ENCODE results near the gene COTL1.
"Not testable (repeated sequence)": the region's sequence is repeated elsewhere in the genome, so short reads cannot be mapped to it uniquely, and the experiment has no call there.

COTL1 gene

DNA sequence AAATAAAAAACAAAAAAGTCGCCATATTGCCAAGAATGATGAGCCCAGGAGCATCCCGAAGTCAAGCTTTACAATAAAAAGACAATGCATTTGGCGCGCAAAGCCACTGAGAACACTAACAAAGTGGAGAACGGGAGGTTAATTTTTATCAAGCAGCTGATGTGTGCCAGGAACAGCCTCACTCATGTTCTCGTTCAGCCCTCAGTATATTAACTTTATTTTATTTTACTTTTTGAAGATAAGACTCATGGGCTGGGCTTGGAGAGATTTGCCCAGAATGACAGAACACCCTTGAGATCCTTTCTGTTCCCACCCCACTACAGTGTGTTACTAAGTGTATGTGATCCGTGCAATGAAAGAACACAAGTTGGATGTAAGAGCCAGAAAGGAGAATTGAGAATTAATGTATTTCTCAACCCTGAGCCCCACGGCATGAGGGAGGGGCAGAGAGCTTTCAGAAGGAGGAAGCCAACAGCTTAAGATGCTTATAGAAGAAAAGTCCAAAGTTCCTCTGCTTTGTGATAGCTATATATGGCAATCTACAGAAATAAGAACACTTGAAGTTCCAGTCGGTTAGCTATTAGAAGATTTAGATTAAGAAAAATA is 48.4 kb downstream of the COTL1 start:
- DNase-seq (ENCODE audit: low spot score) = no peak

DNA sequence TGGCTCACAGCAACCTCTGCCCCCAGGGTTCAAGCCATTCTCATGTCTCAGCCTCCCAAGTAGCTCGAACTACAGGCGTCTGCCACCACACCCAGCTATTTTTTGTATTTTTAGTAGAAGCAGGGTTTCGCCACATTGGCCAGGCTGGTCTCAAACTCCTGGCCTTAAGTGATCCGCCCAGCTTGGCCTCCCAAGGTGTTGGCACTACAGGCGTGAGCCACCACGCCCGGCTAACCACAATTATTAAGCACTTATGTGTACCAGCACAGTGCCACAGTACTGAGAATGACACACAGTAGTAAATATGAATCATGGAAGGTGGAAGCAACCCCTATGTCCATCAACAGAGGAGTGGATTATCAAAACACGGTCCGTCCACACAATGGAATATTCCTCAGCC is 49.8 kb downstream of the COTL1 start:
- no peak for DNase-seq (ENCODE audit: low spot score)

DNA sequence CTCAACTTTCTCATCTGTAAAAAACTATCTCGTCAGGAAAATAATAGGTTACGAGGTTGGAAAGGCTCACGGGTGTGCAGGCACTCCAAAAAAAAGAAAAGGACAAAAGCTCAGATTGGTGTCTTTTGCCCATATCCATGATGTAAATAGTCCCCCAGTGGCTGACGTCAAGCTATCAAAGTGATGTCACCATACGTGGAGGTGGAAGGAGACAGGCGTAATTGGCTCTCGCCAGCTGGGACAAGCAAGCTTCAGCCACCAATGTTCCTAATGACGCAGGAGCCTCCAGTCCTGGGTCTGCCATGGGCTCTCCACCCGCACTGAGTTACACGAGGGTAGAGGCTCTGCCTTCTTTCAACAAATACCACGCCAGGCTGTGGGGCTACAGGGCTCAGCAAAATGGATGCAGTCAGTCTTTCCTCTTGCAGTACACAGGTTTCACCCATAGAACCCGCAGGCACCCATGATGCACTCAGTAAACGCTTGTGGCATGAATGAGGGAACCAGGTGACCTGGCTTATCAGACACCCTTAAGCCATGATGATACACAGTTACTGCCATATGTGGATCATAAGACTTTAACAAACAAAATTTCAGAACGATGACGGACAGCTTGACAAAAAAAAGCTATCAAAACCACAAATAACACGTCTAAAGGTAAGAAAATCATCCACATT is 50.5 kb downstream of the COTL1 start:
- no peak for DNase-seq (ENCODE audit: low spot score)

DNA sequence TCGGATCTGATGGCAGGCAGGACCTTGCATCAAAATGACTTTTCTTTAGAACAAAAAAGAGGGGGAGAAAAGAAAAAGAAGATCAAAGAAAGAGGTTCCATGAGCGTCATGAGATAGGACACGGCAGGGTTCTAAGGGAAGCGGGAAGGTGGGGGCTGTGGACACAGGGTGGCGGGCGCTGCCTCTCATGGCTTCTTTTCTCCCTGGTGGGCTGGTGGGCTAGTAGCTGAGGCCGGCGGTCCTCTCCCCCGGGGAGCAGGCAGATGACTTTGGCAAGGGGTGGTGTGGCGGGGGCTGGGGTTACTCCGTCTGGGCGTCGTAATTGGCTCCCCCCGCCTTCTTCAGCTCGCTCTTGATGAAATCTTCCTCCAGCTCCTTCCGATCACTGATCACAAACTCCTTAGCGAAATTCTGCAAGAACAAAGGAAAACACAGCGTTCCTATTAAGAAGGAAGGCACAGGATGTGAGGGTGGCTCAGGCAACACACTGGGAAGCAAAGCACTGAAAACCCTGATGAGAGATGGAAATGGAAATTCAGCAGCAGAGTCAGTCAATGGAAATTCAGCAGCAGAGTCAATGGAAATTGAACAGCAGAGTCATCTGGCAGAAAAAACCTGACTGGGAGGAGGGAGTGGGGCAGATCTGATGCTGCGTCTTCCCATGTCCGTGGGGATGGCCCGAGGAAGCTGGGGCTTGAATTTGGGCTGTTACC is 51.2 kb downstream of the COTL1 start:
- no peak for DNase-seq (ENCODE audit: low spot score)

DNA sequence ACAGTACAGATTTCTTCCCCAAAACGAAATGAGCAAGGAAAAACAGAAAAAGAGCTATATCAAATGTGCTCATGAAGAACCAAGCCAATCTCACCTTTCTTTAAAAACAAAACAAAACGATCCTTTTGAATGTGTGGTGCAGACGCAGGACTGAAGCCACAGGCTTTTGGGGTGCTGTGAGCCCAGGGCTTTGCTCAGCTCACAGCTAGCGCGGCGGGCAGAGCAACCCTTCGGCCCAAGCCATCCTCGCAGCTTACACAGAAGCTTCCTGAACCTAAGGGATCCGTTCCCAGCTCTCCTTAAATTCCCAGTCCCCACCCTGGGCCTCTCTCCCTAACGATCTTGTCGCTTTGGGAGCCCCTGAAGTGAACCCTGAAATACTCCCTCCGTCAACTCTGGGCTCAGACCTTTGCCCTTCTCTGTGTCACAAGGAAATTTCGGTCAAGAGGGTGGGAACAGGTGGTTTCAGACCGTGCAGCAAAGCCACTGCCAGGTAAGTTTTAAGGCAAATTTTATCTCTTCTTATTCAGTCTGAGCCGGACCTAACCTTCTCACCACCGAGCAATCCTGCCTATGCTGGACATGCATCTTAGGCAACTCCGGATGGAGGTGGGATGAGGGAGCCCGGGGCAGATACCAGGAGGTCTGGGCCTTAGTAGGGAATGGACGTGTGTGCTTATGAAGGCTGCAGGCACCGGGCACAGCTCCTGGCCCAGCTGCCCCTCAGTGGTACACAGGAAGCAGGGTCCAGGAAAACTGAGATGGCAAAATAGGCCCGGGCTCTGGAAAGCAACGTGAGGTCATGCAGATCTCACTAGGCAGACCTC is 52.0 kb downstream of the COTL1 start:
- no peak for DNase-seq (ENCODE audit: low spot score)

DNA sequence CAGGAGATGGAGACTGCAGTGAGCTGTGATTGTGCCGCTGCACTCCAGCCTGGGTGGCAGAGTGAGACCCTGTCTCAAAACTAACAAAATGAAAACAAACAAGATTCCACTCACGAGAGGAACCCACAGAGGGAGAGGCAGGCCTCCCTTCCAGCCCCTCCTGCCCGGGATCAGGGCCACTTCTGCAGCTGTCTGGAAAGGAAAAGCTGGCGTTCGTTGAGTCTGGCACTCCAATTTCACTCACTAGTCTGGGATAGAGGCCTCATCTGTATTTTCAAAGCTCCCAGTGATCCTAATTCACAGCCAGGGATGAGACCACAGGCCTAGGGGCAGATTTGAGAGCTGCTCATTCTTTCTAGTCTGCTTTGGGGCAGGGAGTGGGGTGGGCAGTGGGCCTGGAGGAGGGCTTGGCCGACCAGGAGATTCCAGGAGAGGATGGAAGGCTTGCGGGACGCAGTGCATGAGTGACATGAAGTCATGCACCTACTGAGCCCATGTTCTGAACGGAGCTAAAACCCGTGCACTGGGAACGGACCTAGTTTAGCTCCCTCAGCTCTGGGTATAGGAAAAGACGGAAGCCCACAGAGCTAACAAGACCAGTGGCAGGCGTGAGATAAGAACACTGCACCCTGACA is 54.0 kb downstream of the COTL1 start:
- no peak for DNase-seq (ENCODE audit: low spot score)

DNA sequence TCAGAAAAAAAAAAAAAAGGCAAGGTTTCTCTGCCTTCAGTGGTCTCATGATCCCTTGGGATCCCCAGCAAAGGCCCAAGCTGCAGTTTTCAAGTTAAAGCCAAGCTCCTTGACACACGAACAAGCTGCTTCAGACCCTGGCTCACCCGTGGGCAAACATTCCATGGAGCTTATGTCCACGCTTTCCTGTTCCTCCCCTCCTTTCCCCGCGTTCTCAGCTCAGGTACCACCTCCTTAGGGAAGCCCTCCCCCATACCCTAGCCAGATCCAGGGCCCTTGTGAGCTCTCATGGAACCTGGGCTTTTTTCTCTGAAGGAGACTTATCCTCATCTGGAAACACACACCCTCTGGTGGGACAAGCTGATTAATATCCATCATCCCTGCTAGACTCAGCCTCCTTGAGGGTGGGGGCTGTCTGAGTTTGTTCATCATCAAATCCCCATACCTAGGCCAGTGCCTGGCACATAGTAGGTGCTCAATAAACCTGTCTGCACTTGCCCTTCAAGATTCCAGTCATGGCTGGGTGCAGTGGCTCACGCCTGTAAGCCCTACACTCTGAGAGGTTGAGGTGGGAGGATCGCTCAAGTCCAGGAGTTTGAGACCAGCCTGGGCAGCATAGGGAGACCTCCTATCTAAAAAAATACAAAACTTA is 54.7 kb downstream of the COTL1 start:
- DNase-seq (ENCODE audit: low spot score) = no peak

DNA sequence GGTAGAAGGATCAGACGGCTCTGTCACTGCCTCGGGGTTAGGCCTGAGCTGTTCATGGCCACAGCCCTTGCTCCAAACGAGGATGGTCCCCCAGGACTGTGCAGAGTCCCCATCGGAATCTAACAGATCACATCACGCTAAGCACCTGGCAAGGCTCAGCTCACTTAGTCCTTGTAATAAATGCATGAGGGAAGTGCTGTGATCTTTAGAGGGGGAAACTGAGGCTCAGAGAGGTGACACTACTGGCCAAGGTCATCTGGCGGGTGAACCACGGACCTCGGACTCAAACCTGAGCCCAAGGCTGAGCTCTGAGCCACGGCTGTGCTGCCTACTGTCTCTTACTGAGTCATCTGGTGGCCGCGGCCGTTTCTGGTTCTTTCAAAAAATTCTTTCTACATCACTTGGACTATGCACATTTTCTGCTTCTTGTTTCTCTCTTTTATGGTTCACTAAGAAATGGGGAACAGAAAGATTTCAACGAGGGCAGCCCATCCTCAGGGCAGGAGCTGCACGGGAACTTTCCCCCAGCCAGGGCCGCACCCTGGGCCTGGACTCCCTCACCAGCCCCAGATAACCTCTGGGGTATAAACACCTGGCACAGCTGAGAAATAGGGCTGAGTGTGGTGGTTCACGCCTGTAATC is 55.6 kb downstream of the COTL1 start:
- DNase-seq (ENCODE audit: low spot score) = no peak

DNA sequence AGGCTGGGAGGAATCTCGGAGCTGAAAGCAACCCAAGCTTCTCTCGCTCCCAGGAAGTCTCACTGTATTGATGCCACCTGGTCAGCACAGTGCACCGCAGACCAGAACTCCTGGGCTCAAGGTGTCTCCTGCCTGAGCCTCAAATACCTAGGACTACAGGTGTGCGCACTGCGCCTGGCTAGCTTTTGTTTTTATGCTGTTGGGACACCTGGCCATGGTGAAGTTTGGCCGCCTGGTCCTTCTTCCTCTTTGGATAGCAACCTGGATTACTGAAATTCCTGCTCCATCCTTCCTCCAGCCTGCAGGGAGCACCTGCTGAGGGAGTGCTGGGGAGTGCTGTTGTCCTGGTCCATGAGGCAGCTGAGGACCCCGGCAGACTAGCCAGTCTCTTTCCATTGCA is 56.6 kb downstream of the COTL1 start:
- DNase-seq (ENCODE audit: low spot score) = no peak

DNA sequence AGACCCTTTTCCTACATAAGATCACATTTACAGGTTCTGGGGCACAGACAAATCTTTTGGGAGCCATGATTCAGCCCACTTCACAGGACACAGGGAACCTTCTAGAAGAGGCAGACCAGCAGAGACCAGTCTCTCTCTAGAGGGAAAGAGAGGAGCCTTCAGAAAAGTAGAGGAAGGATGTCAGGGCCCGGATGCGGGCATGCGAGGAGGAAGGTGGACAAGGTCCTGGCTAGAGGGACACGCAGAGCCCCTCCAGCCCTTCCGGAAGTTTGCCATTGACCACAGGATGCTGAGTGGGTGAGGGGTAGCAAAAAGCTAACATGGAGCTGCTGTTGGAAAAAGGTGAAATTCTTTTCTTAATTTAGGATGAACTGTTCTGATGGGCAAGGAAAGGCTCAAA is 57.6 kb downstream of the COTL1 start:
- no peak for DNase-seq (ENCODE audit: low spot score)

DNA sequence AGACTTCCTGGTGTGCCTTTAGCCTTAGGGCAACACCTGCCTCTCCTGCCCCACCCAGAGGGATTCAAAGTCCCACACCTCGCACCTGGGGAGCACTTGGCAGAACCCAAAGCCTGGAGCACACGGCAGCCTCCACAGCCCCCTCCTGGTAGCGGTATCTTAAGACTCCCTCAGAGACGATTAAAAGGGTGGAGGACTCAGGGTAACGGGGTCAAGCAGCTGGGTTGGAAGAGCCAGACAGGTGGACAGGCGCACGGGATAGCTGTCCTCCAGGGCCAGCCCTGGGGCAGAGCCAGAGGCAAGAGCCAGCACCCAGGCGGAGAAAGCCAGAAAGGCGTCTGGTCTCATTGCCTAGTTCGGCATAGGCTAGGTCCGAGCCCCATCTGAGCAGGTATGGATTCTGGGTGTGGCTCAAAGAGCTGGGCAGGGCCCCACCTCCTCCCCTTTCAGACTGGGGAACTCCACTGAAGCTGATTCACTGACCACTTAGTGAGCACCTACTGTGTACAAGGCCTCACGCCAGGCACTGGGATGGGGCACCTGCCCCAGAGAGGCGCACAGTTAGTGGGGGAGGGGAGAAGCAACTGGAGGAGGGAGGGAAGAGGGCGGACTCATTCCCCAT is 58.5 kb downstream of the COTL1 start:
- no peak for DNase-seq (ENCODE audit: low spot score)

DNA sequence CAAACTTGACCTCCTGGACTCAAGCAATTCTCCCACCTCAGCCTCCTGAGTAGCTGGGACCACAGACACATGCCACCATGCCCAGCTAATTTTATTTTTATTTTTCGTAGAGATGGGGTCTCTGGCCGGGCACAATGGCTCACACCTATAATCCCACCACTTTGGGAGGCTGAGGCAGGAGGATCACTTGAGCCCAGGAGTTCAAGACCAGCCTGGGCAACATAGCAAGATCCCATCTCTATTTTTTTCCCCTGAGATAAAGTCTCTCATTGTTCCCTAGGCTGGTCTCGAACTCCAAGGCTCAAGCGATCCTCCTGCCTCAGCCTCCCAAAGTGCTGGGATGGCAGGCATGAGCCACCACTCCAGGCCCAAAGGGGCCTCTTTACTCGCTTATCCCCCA is 59.0 kb downstream of the COTL1 start:
- DNase-seq (ENCODE audit: low spot score) = not testable (repeated sequence)

DNA sequence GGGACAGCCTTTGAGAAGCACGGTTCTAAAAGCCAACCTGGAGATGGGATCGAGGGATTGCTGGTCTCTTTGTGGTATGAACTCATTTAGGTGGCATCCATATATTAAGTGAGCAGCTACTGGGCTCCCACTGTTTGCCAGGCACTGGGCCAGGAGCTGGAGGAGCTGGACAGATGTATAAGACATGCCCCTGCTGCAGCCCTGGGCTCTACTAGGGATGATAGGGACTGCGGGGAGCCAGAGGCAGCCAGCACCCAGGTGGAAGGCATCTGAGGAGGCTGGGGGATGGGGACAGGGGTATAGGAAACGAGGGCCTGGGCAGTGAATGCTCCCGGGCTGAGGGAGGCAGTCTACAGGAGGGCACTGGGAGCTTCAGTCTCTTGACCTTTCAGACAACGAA is 60.4 kb downstream of the COTL1 start:
- DNase-seq (ENCODE audit: low spot score) = no peak

DNA sequence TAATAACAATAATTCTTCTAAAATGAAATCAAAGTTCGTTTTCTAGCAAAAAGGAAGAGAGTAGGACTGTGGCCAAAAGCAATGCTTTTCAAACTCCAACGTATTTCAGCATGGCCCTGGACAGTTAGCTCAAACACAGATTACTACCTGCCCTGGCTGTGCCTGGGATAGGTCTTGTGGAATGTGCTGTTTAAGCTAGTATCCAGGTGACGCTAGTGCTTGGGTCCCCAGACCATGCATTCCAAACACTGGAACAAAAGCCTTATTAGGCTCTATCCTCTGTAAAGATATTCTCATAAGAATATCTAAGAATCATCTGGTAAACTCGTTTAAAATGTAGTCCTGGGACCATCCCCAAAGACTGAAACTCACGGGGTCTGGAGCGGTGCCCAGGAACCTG is 60.8 kb downstream of the COTL1 start:
- no peak for DNase-seq (ENCODE audit: low spot score)

DNA sequence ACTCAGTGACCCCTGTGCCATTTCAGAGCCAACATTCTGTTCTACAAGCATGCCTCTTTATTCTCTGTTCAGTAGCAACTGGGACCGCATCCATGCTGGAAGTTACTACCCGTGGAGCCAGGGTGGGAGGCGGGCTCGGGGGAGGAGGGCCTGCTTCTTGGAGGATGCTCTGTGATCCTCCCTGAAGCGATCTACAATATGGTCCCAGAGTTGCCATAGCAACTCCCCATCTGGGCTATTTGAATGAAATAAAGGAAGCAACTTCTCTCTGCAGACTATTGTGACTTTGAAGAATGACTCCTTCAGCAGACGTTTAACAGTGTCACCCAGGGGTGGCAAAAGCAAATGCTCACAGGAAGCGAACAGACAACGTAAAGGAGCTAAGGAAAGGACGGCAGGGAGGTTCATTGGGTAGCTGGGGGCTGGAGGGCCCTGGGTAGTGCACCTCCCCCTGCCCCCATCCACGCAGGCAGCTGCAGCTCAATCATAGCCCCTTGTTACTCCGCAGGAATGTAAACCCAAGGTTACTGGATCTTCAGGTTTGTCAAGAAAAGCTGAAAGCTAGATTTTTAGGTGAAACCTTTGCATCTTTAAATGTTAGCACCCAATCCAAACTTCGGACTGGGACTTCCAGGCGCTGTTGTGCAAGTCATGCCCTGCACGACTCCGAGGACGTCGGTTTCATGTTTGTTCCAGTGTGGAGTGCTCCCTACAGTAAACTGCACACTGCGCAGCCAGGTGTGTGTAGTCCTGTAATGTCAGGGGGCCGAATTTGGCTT is 62.3 kb downstream of the COTL1 start:
- DNase-seq (ENCODE audit: low spot score) = no peak

DNA sequence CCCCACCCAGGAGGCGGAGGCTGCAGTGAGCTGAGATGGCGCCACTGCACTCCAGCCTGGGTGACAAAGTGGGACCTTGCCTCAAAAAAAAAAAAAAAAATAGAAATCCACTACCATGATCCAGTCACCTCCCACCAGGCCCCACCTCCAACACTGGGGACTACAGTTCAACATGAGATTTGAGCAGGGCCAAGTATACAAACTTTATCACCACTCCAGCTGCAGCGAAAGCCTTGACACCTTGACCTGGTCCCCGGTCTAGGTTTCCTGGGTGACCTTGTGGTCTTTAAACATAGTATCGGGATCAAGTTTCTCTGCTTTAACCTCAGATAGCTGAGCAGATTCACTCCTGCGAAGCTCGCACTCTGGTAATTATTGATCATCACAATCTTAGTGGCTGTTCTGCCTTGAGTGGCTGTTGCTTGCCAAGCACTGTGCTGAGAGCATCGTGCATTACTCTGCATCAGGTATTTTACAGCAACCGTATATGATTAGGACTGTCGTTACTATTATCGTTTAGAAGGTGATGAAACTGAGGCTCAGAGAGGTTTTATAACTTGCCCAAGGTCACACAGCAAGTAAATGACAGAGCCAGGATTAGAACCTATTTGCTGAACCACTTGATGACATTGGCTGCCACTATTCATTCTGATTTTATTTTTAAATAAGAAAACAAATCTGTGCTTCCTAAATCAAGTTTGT is 63.1 kb downstream of the COTL1 start:
- no peak for DNase-seq (ENCODE audit: low spot score)

DNA sequence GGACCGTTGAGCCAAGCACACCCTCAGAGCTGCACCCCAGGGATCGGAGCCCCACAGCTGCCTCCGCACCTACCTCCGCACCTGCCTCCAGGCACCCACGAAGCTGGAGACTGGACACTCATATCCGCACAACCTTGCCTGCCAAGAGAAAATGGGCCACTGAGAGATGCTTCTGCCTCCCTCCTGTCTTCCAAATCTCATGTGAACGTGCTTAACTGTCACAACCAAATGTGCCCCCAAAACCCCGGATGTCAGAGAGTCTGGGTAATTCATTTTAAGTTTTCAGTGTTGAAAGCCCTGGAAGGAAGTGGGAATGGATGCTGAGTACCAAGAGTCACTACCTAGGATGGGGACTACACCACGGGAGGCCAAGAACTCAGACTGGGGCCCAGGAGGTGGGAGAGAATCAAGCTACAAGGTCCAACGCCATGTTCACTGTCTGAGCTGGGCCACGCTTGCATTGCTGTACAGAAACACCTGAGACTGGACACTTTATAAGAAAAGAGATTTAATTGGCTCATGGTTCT is 63.9 kb downstream of the COTL1 start:
- no peak for DNase-seq (ENCODE audit: low spot score)

DNA sequence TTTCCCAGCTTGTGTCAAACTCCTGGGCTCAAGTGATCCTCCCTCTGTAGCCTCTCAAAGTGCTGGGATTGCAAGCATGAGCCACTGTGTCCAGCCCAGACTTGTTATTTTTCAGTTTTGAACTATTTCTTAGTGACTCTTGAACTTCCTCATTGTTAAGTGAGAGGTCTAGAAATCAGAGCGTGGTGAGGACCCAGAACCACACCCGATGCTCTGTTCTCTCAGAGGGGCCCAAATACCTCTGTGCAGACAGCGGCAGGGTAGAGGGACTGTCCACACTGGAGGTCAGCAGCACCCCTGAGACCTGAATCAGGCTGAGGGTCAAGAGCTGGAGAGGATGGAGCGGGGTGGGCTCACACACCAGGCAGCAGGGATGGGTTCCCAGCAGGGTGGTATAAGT is 65.7 kb downstream of the COTL1 start:
- no peak for DNase-seq (ENCODE audit: low spot score)

DNA sequence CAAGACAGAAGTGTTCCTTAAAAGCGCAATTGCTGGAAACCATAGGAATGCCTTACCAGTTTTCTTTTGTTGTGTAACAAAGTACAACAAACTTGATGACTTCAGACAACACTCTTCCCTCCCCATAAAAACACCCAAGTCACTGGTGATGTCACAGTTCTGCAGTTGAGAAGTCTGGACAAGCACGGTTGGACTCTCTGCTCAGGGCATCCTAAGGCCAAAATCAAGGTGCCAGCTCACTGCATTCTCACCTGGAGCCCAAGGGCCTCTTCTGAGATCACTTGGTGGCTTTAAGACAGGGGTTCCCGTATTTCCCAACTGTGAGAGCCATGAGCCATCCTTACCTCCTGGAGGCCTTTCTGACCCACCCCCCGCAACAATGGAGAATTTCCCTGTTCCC is 67.8 kb downstream of the COTL1 start:
- no peak for DNase-seq (ENCODE audit: low spot score)

All from AG20443 (cell line).